Measurements from ENCODE around the gene CPLANE1.
"Not testable (repeated sequence)": the region's sequence is repeated elsewhere in the genome, so short reads cannot be mapped to it uniquely, and the experiment has no call there.

CPLANE1 gene

DNA sequence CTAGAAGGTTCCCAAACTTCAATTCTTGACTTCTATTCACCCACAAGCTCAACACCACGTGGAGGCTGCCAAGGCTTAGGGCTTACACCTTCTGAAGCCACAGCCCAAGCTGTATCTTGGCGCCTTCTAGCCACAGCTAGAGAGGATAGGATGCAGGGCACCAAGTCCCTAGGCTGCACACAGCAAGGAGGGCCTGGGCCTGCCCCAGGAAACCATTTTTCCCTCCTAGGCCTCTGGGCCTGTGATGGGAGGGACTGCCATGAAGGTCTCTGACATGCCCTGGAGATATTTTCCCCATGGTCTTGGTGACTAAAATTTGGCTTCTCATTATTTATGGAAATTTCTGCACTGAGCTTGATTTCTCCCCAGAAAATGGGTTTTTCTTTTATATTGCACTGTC lies 112.5 kb downstream of the CPLANE1 start:
- peaks cover 54% of the 10 kb centered on the region for H3K36me3 ChIP-seq (ENCODE audit: insufficient read depth, low read length)
- H3K9me3 ChIP-seq (ENCODE audit: low read length): peaks cover 16% of the 10 kb centered on the region
- H3K27me3 ChIP-seq (ENCODE audit: insufficient read depth, low read length): no peaks in the 10 kb centered on the region
- H3K4me1 ChIP-seq (ENCODE audit: insufficient read depth, low read length): no peaks in the 10 kb centered on the region
- no peak overlapping the region for H3K4me3 ChIP-seq (ENCODE audit: low read length)
- no peak overlapping the region for H2AFZ ChIP-seq (ENCODE audit: low read depth, low read length)

DNA sequence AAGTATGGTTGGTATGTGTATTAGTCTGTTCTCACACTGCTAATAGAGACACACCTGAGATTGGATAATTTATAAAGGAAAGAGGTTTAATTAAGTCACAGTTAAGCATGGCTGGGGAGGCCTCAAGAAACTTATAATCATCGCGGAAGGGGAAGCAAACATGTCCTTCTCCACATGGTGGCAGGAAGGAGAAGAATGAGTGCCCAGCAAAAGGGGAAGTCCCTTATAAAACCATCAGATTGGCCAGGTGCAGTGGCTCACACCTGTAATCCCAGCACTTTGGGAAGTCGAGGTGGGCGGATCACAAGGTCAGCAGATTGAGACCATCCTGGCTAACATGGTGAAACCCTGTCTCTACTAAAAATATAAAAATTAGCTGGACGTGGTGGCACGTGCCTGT lies 113.9 kb downstream of the CPLANE1 start:
- Histone ChIP-seq H3K36me3 (ENCODE audit: insufficient read depth, low read length) (peaks cover 44% of the 10 kb centered on the region), H3K9me3 (ENCODE audit: low read length) (peaks cover 16% of the 10 kb centered on the region)
- not testable (repeated sequence) for H3K4me1 ChIP-seq (ENCODE audit: insufficient read depth, low read length); H3K27me3 ChIP-seq (ENCODE audit: insufficient read depth, low read length); H2AFZ ChIP-seq (ENCODE audit: low read depth, low read length); H3K4me3 ChIP-seq (ENCODE audit: low read length)

DNA sequence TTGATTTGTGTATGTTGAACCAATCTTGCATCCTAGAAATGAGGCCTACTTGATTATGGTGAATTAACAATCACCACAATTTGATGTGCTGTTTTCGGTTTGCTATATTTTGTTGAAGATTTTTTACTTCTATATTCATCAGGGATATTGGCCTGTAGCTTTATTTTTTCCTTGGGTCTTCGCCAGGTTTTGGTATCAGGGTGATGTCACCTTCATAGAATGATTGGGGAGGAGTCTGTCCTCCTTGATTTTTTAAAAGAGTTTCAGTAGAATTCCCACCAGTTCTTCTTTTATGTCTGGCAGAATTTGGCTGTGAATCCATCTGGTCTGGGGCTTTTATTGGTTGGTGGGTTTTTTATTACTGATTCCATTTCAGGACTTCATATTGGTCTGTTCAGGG lies 115.2 kb downstream of the CPLANE1 start:
- peaks cover 38% of the 10 kb centered on the region for H3K36me3 ChIP-seq (ENCODE audit: insufficient read depth, low read length)
- no peak overlapping the region for H3K4me3 ChIP-seq (ENCODE audit: low read length)
- no peaks in the 10 kb centered on the region for H3K4me1 ChIP-seq (ENCODE audit: insufficient read depth, low read length)
- no peaks in the 10 kb centered on the region for H3K27me3 ChIP-seq (ENCODE audit: insufficient read depth, low read length)
- H3K9me3 ChIP-seq (ENCODE audit: low read length): peaks cover 15% of the 10 kb centered on the region
- H2AFZ ChIP-seq (ENCODE audit: low read depth, low read length): no peak overlapping the region

DNA sequence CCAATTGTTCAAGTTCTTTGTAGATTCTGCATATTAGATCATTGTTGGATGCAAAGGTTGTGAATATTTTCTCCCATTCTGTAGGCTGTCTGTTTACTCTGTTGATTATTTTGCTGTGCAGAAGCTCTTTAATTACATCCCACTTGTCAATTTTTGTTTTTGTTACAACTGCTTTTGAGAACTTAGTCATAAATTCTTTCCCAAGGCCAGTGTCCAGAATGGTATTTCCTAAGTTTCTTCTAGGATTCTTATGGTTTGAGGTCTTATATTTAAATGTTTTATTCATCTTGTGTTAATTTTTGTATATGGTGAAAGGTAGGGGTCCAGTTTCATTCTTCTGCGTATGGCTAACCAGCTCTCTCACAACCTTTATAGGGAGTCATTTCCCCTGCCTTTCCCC lies 116.5 kb downstream of the CPLANE1 start:
- no peaks in the 10 kb centered on the region for H3K4me1 ChIP-seq (ENCODE audit: insufficient read depth, low read length)
- no peaks in the 10 kb centered on the region for H3K27me3 ChIP-seq (ENCODE audit: insufficient read depth, low read length)
- H3K4me3 ChIP-seq (ENCODE audit: low read length): no peak overlapping the region
- no peak overlapping the region for H2AFZ ChIP-seq (ENCODE audit: low read depth, low read length)
- H3K36me3 ChIP-seq (ENCODE audit: insufficient read depth, low read length): peaks cover 28% of the 10 kb centered on the region
- peaks cover 15% of the 10 kb centered on the region for H3K9me3 ChIP-seq (ENCODE audit: low read length)

DNA sequence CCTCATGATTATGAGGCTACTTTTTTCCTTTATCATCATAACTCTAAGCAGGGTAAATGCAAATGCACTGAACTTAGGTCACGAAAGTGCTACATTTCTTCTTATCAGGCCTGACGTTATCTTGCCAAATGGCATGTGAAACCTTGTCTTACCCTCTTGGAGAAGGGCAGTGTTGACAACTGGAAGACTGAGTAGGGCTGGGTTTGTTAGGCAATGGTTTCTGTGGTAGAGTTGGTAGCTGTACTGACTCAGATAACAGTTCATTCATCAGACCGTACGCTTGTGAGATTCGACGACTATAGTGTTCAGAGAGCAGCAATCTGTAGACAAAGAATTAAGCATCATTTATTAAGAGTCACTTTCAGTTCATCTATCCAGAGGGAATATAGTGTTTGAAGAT lies 127.7 kb downstream of the CPLANE1 start:
- Histone ChIP-seq H3K4me1 (ENCODE audit: insufficient read depth, low read length) (no peaks in the 10 kb centered on the region), H3K27me3 (ENCODE audit: insufficient read depth, low read length) (no peaks in the 10 kb centered on the region), H3K36me3 (ENCODE audit: insufficient read depth, low read length) (peaks cover 39% of the 10 kb centered on the region), H3K9me3 (ENCODE audit: low read length) (peaks cover 2% of the 10 kb centered on the region), H2AFZ (ENCODE audit: low read depth, low read length) (no peak overlapping the region), H3K4me3 (ENCODE audit: low read length) (no peak overlapping the region)

DNA sequence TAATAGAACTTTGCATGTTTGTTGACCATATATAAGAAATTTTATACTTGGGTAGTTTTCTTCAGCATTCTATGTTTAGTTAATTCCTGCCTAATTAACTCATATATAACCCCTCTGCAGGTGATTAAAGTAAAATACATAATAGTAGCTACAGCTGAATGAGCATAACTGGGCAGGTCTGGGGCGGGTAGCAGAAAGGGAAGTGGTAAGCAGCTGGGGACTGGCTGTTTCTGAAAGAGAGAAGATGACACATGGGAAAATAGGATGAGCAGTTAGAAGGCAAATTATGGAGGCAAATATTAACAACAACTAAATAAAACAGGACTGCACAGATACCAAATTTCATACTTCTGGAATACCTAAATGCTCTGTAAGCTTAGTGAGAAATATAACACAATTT lies 128.1 kb downstream of the CPLANE1 start:
- Histone ChIP-seq H3K27me3 (ENCODE audit: insufficient read depth, low read length) (no peaks in the 10 kb centered on the region), H3K36me3 (ENCODE audit: insufficient read depth, low read length) (peaks cover 39% of the 10 kb centered on the region), H3K4me3 (ENCODE audit: low read length) (no peak overlapping the region), H3K9me3 (ENCODE audit: low read length) (peaks cover 2% of the 10 kb centered on the region), H3K4me1 (ENCODE audit: insufficient read depth, low read length) (no peaks in the 10 kb centered on the region), H2AFZ (ENCODE audit: low read depth, low read length) (no peak overlapping the region)

DNA sequence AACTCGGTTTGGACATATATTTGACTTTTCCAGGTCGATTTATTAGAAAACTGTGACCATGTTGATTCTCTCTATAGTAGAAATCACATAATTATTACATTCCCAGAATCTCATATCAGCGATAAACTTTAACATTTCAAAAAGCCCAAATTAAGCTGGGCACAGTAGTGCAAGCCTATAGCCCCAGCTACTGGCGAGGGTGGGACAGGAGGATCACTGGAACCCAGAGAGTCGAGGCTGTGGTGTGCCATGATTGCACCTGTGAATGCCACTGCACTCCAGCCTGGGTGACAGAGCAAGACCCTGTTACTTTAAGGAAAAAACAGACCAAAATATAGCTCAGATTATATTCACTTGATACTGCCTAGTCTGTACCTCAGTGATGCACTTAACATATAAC lies 128.9 kb downstream of the CPLANE1 start:
- Histone ChIP-seq H3K36me3 (ENCODE audit: insufficient read depth, low read length) (peaks cover 37% of the 10 kb centered on the region), H3K27me3 (ENCODE audit: insufficient read depth, low read length) (no peaks in the 10 kb centered on the region), H3K4me3 (ENCODE audit: low read length) (no peak overlapping the region), H3K9me3 (ENCODE audit: low read length) (peaks cover 2% of the 10 kb centered on the region), H2AFZ (ENCODE audit: low read depth, low read length) (no peak overlapping the region), H3K4me1 (ENCODE audit: insufficient read depth, low read length) (no peaks in the 10 kb centered on the region)

DNA sequence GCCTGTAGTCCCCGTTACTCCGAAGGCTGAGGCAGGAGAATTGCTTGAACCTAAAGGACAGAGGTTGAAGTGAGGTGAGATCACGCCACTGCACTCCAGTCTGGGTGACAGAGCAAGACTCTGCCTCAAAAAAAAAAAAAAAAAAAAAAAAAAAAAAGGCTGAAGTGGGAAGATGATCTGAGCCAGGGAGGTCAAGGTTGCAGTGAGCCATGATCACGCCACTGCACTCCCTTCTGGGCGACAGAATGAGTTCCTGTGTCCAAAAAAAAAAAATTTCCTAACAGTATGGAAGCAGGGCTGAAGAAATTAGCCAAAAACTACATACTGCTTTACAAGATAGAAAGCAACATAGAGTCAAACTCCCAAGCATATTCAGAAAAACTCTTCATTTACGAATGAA lies 132.8 kb downstream of the CPLANE1 start:
- H3K36me3 ChIP-seq (ENCODE audit: insufficient read depth, low read length): peaks cover 47% of the 10 kb centered on the region
- H3K27me3 ChIP-seq (ENCODE audit: insufficient read depth, low read length): no peaks in the 10 kb centered on the region
- no peak overlapping the region for H2AFZ ChIP-seq (ENCODE audit: low read depth, low read length)

DNA sequence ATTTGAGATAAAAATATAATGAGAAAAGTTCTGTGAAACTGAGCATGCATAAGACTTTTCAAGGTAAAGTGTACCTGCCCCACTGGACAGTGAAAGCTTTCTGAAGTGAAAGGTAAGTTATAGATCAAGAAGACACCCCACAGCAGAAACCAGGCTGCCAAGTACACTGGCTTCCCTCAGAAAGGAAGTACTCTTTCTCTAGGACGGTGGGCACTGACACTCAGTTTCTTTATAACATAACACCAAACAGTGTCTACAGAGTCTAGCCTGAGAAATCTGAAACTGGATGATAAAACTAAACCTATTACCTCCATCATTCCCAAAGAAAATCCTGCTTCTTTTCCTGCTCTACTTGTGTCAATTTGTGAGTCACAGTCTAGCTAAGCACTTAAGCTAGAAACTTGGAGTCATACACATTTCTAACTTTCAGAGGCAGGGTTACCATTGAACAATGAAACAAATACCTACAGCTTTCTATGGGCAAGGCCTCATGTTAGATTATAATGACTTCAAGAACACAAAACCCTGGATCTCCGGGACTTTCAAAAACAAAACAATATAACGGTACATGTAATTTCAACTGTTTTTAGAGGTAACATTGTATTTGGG lies 136.7 kb downstream of the CPLANE1 start:
- peaks cover 2% of the 10 kb centered on the region for H3K9me3 ChIP-seq (ENCODE audit: low read length)
- no peak overlapping the region for H2AFZ ChIP-seq (ENCODE audit: low read depth, low read length)
- H3K4me3 ChIP-seq (ENCODE audit: low read length): no peak overlapping the region
- no peaks in the 10 kb centered on the region for H3K27me3 ChIP-seq (ENCODE audit: insufficient read depth, low read length)
- H3K36me3 ChIP-seq (ENCODE audit: insufficient read depth, low read length): peaks cover 49% of the 10 kb centered on the region
- H3K4me1 ChIP-seq (ENCODE audit: insufficient read depth, low read length): no peaks in the 10 kb centered on the region

More for the DNA sequence above, 132.8 kb downstream of the CPLANE1 start:
- H3K4me1 ChIP-seq (ENCODE audit: insufficient read depth, low read length): no peaks in the 10 kb centered on the region
- no peak overlapping the region for H3K4me3 ChIP-seq (ENCODE audit: low read length)
- peaks cover 4% of the 10 kb centered on the region for H3K9me3 ChIP-seq (ENCODE audit: low read length)

DNA sequence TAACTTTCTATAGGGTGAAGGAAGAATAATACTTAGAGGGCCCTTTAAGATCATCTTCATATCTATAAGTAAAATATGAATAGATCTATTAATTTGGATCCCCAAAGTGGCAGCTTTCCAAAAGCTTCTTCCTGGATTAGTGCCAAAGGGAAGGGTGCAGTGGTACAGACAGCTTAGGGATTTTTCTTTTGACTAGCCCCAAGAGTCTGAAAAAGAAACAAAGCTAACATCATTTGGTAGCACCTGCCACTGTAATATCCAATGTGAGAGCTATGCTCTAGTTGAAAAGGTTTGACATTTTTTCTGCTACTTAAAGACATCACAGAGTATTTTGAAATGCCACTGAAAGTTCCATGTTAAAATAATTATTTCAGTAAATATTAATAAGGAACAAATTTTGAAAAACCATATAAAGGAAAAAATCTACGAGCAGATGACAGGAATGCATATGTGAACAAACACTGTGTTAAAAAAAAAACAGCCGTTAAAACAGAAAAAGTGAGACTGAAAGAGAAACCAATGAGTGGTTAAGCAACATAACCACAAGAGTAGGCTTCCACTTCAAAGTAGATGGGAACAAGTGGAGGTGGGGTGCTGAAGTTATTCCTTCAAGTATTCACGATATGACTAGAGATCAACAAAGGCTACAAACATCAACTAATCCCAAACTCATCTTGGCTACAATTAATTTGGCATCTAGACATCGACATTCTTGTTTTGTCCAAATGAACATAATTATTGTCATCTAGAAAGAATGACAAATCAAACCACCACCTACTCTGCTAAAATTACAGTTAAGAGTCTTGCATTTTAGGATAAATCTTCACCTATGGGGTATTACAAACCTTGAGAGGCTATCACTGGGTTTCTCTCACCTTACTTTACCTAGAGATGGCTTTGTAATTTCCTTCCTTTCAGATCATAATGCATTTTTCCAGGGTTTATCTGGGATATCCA lies 137.5 kb downstream of the CPLANE1 start:
- peaks cover 2% of the 10 kb centered on the region for H3K9me3 ChIP-seq (ENCODE audit: low read length)
- H3K4me1 ChIP-seq (ENCODE audit: insufficient read depth, low read length): no peaks in the 10 kb centered on the region
- H2AFZ ChIP-seq (ENCODE audit: low read depth, low read length): no peak overlapping the region
- H3K4me3 ChIP-seq (ENCODE audit: low read length): no peak overlapping the region
- H3K27me3 ChIP-seq (ENCODE audit: insufficient read depth, low read length): no peaks in the 10 kb centered on the region
- peaks cover 54% of the 10 kb centered on the region for H3K36me3 ChIP-seq (ENCODE audit: insufficient read depth, low read length)

DNA sequence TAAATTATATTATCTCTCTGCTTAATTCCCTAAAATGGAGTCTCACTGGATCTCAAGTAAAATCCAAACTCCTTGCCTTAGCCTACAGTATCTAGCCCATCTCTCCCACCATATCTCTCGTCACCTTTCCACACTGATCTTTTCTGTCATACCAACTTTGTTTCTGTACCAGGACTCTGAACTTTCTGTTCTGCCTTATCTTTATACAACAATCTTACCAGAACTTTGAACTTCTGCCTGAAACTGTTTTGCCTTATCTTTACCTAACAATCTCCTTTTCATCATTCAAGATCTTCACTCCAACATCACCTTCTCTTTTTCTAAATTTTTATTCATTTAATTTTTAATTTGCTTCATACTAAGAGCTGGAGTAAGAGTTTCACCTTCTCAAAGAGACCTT lies 139.0 kb downstream of the CPLANE1 start:
- H3K4me3 ChIP-seq (ENCODE audit: low read length): no peak overlapping the region
- no peak overlapping the region for H2AFZ ChIP-seq (ENCODE audit: low read depth, low read length)
- H3K27me3 ChIP-seq (ENCODE audit: insufficient read depth, low read length): no peaks in the 10 kb centered on the region
- H3K9me3 ChIP-seq (ENCODE audit: low read length): peaks cover 2% of the 10 kb centered on the region
- peaks cover 56% of the 10 kb centered on the region for H3K36me3 ChIP-seq (ENCODE audit: insufficient read depth, low read length)
- H3K4me1 ChIP-seq (ENCODE audit: insufficient read depth, low read length): no peaks in the 10 kb centered on the region

DNA sequence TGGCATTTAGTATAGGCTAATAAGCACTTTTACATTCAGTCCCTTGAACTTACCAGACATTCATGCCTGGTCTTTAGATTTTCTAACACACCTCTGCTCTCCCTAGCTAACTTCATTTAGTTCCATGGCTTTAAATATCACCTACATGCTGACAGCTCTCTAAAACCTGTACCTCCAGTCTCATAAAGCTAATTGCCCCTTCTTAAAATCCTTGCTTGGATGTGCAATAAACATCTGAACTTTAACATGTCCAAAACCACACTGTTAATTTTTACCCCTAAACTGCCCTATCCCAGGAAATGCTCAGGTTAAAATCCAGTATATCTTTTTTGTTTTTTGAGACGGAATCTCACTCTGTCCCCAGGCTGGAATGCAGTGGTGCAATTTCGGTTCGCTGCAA lies 139.8 kb downstream of the CPLANE1 start:
- Histone ChIP-seq H3K27me3 (ENCODE audit: insufficient read depth, low read length) (no peaks in the 10 kb centered on the region), H3K9me3 (ENCODE audit: low read length) (no peaks in the 10 kb centered on the region), H2AFZ (ENCODE audit: low read depth, low read length) (no peak overlapping the region), H3K36me3 (ENCODE audit: insufficient read depth, low read length) (peaks cover 54% of the 10 kb centered on the region), H3K4me1 (ENCODE audit: insufficient read depth, low read length) (no peaks in the 10 kb centered on the region), H3K4me3 (ENCODE audit: low read length) (no peak overlapping the region)

DNA sequence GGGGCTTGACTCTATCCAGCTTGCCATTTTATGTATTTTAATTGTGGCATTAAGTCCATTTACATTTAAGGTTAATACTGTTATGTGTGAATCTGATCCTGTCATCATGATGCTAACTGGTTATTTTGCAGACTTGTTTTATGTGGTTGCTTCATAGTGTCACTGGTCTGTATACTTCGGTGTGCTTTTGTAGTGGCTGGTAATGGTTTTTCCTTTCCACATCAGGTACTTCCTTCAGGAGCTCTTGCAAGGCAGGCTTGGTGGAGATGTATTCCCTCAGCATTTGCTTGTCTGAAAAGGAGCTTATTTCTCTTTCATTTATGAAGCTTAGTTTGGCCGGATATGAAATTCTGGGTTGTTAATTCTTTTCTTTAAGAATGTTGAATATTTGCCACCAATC lies 145.9 kb downstream of the CPLANE1 start:
- Histone ChIP-seq H3K27me3 (ENCODE audit: insufficient read depth, low read length) (no peaks in the 10 kb centered on the region), H2AFZ (ENCODE audit: low read depth, low read length) (no peak overlapping the region), H3K4me1 (ENCODE audit: insufficient read depth, low read length) (no peaks in the 10 kb centered on the region), H3K36me3 (ENCODE audit: insufficient read depth, low read length) (peaks cover 34% of the 10 kb centered on the region), H3K4me3 (ENCODE audit: low read length) (no peak overlapping the region), H3K9me3 (ENCODE audit: low read length) (peaks cover 9% of the 10 kb centered on the region)
